ENCODE measurements around the gene CA12.
"Not testable (repeated sequence)": the region's sequence is repeated elsewhere in the genome, so short reads cannot be mapped to it uniquely, and the experiment has no call there.

CA12 gene

GRCh38 chr15:63334821-63335220 lies 46.8 kb downstream of the CA12 start:
- DNase-seq: no peak

- no peak for DNase-seq
Observed at GRCh38 chr15:63332367-63333124, 49.1 kb downstream of the CA12 start.

- no peak for DNase-seq
Observed at GRCh38 chr15:63331456-63331855, 50.2 kb downstream of the CA12 start.

GRCh38 chr15:63330926-63331325 lies 50.7 kb downstream of the CA12 start:
- DNase-seq: no peak

GRCh38 chr15:63329567-63330350 lies 51.9 kb downstream of the CA12 start:
- no peak for DNase-seq

GRCh38 chr15:63327648-63328421 lies 53.8 kb downstream of the CA12 start:
- no peak for DNase-seq

DNA sequence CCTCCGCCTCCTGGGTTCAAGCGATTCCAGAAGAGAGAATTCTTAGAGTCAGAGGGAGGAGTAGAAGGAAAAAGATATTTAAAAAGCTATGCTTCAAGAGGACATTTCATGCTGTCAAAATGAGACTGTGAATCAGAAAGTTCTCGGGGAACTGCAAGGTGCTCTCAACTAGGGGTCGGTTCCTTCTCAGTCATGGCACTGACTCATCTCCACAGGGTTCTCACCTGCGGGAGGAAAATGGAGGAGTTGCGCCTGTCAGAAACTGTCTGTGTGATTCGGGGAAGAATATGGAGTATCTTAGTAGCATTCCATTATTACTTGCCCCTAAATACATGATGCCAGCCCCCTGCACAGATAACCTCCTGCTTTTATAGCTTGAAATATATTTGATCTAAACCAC lies 56.9 kb downstream of the CA12 start:
- no peak for DNase-seq

DNA sequence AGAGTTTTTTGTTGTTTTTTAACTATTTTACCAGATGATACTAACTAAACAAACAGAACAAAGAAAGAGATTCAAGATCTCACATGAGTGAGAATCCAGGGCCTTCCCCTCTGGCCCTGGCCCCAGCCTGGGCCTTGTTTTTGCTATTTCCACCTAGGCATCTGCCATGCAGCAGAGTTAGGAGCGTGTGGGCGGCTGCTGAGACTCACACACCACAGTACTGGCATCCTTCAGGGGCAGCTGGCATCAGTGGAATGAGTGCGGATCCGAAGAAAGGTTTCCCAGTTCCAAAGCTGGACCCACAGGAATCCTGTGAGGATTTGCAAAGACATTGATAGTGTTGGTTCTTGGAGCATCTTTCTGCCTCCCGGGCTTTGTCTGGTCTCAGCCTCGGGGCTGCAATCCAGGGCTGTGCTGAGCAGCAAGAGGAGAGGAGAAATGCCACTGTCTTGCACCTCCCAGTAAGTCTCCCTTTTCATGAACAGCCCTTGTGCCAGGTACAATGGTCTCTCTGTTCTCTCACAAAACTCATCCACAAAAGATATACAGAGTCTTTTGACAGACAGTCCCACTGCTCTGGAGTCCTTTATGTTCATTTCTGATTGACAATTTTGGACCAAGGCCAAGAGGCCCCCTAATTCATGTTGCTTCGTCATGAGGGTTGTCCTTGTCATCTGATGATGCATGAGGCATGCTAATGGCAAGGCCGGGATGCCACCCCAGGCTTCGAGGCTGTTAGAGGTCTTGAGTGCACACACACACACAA lies 57.7 kb downstream of the CA12 start:
- no peak for DNase-seq

GRCh38 chr15:63322541-63322940 lies 59.1 kb downstream of the CA12 start:
- DNase-seq: no peak

GRCh38 chr15:63321462-63321861 lies 60.2 kb downstream of the CA12 start:
- no peak for DNase-seq

DNA sequence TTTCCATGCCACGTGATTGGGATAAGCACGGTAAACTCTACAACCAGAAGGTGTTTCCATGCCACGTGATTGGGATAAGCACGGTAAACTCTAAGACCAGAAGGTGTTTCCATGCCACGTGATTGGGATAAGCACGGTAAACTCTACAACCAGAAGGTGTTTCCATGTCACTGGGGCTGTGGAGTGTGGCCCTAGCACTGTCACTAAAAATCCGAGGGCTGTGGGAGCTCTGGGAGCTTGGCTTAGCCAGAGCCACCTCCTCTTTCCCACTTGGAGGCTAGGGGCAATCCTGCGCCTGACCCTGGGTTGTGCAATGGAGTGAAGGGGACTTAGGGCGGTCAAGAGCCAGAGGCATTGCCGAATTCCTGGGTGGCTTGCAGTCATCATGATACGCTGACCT lies 60.7 kb downstream of the CA12 start:
- DNase-seq: not testable (repeated sequence)

DNA sequence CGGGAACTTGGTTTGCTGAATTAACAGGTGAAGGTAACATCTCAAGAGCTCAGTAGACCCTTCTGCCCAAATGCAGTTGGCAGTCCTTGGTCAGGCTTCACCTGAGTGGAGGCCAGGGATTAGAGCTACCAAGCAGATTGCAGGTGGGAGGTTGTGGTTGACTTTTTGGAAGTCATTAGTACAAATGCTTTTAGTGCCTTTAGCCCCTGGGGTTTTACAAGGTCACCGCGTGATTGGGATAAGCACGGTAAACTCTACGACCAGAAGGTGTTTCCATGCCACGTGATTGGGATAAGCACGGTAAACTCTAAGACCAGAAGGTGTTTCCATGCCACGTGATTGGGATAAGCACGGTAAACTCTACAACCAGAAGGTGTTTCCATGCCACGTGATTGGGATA lies 61.2 kb downstream of the CA12 start:
- not testable (repeated sequence) for DNase-seq

DNA sequence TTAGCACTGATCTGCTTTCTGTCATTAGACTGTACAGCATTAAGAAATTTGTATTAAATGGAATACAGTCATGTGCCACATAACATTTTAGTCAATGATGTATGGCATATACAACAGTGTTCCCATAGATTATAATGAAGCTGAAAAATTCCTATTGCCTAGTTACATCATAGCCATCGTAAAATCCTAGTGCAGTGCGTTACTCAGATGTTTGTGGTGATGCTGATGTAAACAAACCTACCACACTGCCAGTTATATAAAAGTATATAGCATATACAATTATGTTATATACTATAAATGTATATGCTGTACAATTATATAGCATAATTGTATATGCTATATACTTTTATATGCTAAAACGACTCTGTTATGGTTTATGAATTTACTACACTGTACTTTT lies 62.6 kb downstream of the CA12 start:
- no peak for DNase-seq

GRCh38 chr15:63318344-63318743 lies 63.3 kb downstream of the CA12 start:
- no peak for DNase-seq

GRCh38 chr15:63314409-63314808 lies 67.2 kb downstream of the CA12 start:
- DNase-seq: no peak

- DNase-seq: no peak
Observed at GRCh38 chr15:63313825-63314224, 67.8 kb downstream of the CA12 start.

DNA sequence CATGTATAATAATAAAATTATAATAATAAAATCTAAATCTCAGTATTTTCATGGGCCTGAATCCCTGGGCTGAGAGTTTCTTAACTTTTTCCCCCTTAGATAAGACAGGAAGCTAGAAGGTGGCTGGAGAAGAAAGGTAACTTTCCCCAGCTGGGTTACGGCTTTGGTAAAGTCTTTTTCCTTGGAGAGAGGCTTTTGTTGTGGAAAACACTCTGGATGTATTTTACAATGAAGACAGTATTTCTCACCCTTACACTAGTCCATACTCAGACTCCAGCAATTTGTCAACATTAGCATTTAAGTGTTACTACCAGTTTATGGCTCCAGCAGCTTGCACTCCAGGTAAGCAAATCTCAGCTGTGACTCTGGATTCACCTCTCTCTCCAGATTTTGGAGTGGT lies 69.4 kb downstream of the CA12 start:
- no peak for DNase-seq

GRCh38 chr15:63310646-63311045 lies 71.0 kb downstream of the CA12 start:
- no peak for DNase-seq

GRCh38 chr15:63308947-63309346 lies 72.7 kb downstream of the CA12 start:
- DNase-seq: no peak

GRCh38 chr15:63308491-63308890 lies 73.2 kb downstream of the CA12 start:
- DNase-seq: no peak

GRCh38 chr15:63306492-63307073 lies 75.1 kb downstream of the CA12 start:
- no peak for DNase-seq

DNA sequence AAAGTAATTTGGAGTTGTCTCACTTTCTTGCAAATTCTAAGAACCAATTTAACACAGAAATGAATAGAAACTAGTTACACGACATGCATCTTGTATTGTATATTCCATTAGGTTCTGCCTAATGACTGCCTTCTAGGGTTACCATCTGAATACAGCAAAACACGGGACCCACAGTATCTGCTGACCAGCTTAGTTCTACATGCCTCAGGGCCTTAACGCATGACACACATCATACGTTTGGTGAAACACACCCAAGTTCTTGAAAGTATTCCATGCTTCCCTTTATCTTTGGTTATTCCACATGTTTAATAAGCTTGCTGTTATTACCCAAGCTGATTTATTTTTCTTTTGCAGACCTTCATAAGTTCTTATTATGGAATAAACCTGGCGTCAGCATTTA lies 76.4 kb downstream of the CA12 start:
- no peak for DNase-seq

Measured in central memory CD4-positive, alpha-beta T cell (primary cell).